Neuronal stem cell (in vitro differentiated cells): ENCODE results near the gene MYO5A.

Source experiments
- DNase-seq: peaks from one replicate; pipeline ENCODE4 v3.0.0-alpha.2; 2013; ENCODE audit warnings: low spot score
- H2AFZ ChIP-seq: one replicate; pipeline ENCODE4 v1.6.1; 2013; ENCODE audit warnings: mild to moderate bottlenecking, low read length, inconsistent platforms
- H2AK5ac ChIP-seq: 2 replicates; pipeline ENCODE4 v1.6.1; 2013; ENCODE audit warnings: low read depth, mild to moderate bottlenecking, inconsistent platforms, low read length, moderate library complexity, mixed read lengths
- H2BK120ac ChIP-seq: 2 replicates; pipeline ENCODE4 v1.6.1; 2013; ENCODE audit warnings: low read depth, mild to moderate bottlenecking, inconsistent platforms, low read length, moderate library complexity, mixed read lengths
- H2BK12ac ChIP-seq: one replicate; pipeline ENCODE4 v1.6.1; 2013; ENCODE audit warnings: low read length, inconsistent platforms
- H2BK15ac ChIP-seq: 2 replicates; pipeline ENCODE4 v1.6.1; 2013; ENCODE audit warnings: mild to moderate bottlenecking, low read length, inconsistent platforms, mixed read lengths
- H2BK5ac ChIP-seq: one replicate; pipeline ENCODE4 v1.6.1; 2013; ENCODE audit warnings: inconsistent platforms, mild to moderate bottlenecking, low read length, moderate library complexity
- H3K14ac ChIP-seq: one replicate; pipeline ENCODE4 v1.6.1; 2013; ENCODE audit warnings: low read length, inconsistent platforms
- H3K18ac ChIP-seq: 2 replicates; pipeline ENCODE4 v1.6.1; 2013; ENCODE audit warnings: low read length, inconsistent platforms
- H3K23ac ChIP-seq: 2 replicates; pipeline ENCODE4 v1.6.1; 2013; ENCODE audit warnings: low read depth, mild to moderate bottlenecking, mixed read lengths, low read length, inconsistent platforms; ENCODE audit not compliant: poor library complexity
- H3K27ac ChIP-seq: replicated peaks from 3 replicates; pipeline ENCODE4 v1.5.1; 2013; ENCODE audit warnings: low read length, inconsistent platforms
- H3K27me3 ChIP-seq, 3 experiments: 2 replicates each; pipeline ENCODE4 v1.6.1; 2013; ENCODE audit warnings: low read length in 3 of 3, mild to moderate bottlenecking in 2 of 3, inconsistent platforms in 1 of 3, low read depth in 1 of 3, mixed read lengths in 1 of 3, moderate library complexity in 1 of 3; ENCODE audit not compliant: control insufficient read depth in 3 of 3, insufficient read depth in 3 of 3
- H3K36me3 ChIP-seq, 2 donors: replicated peaks in 1 of 2; 2 replicates each; pipeline ENCODE4 v1.6.1; 2013; ENCODE audit warnings: low read length in 2 of 2; ENCODE audit not compliant: control insufficient read depth in 2 of 2, insufficient read depth in 2 of 2
- H3K4ac ChIP-seq: 2 replicates; pipeline ENCODE4 v1.6.1; 2013; ENCODE audit warnings: inconsistent platforms, mild to moderate bottlenecking, low read length, moderate library complexity
- H3K4me1 ChIP-seq, 2 donors: 1 replicate in 1 of 2; 2 replicates in 1 of 2; pipeline ENCODE4 v1.6.1; 2013; ENCODE audit warnings: low read length in 2 of 2, low read depth in 1 of 2; ENCODE audit not compliant: control insufficient read depth in 2 of 2, insufficient read depth in 1 of 2
- H3K4me2 ChIP-seq: one replicate; pipeline ENCODE4 v1.6.1; 2013; ENCODE audit warnings: mild to moderate bottlenecking, low read length, inconsistent platforms; ENCODE audit not compliant: insufficient read depth, poor library complexity, severe bottlenecking
- H3K4me3 ChIP-seq, 2 donors: 2 replicates each; pipeline ENCODE4 v1.5.1; 2013; ENCODE audit warnings: low read length in 2 of 2, mild to moderate bottlenecking in 2 of 2, inconsistent platforms in 1 of 2, moderate library complexity in 1 of 2
- H3K79me1 ChIP-seq: one replicate; pipeline ENCODE4 v1.6.1; 2013; ENCODE audit warnings: low read depth, mild to moderate bottlenecking, inconsistent platforms, low read length, moderate library complexity
- H3K9ac ChIP-seq: one replicate; pipeline ENCODE4 v1.6.1; 2013; ENCODE audit warnings: mild to moderate bottlenecking, low read depth, low read length, inconsistent platforms; ENCODE audit not compliant: poor library complexity
- H3K9me3 ChIP-seq, 2 donors: replicated peaks in 1 of 2; 2 replicates each; pipeline versions ENCODE3 to v1.6.1; 2013; ENCODE audit warnings: low read length in 2 of 2, mild to moderate bottlenecking in 2 of 2, inconsistent platforms in 1 of 2, low read depth in 1 of 2, mixed read lengths in 1 of 2, moderate library complexity in 1 of 2; ENCODE audit not compliant: control insufficient read depth in 2 of 2, insufficient read depth in 1 of 2
- H4K8ac ChIP-seq: one replicate; pipeline ENCODE4 v1.6.1; 2013; ENCODE audit warnings: low read depth, mild to moderate bottlenecking, inconsistent platforms, low read length, moderate library complexity
- H4K91ac ChIP-seq: one replicate; pipeline ENCODE4 v1.6.1; 2013; ENCODE audit warnings: low read length, low read depth, mild to moderate bottlenecking, inconsistent platforms; ENCODE audit not compliant: poor library complexity
- WGBS, 2 donors: extraction: QIAGEN DNeasy Blood & Tissue Kit; methylation state at CpG; one replicate each; pipeline ENCODE4 v1.1.7; 2013; ENCODE audit warnings: missing lambda C conversion rate in 2 of 2, mixed read lengths in 1 of 2; ENCODE audit not compliant: insufficient read length in 2 of 2, insufficient replicate concordance in 1 of 2; ENCODE audit errors: extremely low coverage in 2 of 2; 5-methylcytosine and 5-hydroxymethylcytosine counted together

The MYO5A gene

DNA sequence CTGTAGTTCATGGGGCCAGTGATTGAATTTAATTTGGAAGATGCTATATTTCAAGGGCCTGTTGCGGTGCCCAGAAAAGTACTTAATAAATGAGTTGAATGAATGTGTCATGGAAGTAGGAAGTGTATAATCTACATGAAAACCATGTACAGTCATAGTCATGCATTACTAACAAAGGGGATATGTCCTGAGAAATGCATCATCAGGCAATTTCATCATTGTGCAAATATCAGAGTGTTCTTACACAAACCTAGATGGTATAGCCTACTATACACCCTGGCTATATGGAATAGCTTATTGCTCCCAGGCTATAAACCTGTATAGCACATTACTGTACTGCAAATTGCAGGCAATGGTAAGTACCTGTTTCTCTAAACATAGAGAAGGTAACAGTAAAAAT is 222.4 kb downstream of the MYO5A start:
- H2BK12ac ChIP-seq: no peak overlapping the region
- H3K79me1 ChIP-seq: no peaks in the 10 kb centered on the region
- H3K14ac ChIP-seq: no peak overlapping the region
- H2BK120ac ChIP-seq: no peak overlapping the region
- H3K23ac ChIP-seq: no peak overlapping the region
- no peak overlapping the region for H3K4ac ChIP-seq
- H2AK5ac ChIP-seq: no peak overlapping the region
- no peak for DNase-seq
- H3K9ac ChIP-seq: no peak overlapping the region
- no peak overlapping the region for H3K27ac ChIP-seq
- H3K4me3 ChIP-seq: no peak overlapping the region
- H3K27me3 ChIP-seq: no peaks in the 10 kb centered on the region
- no peak overlapping the region for H2BK15ac ChIP-seq
- WGBS, 2 donors: no CpG with 5 or more reads among the region's 1 CpG
- no peak overlapping the region for H2AFZ ChIP-seq
- H3K36me3 ChIP-seq: peaks cover 1 to 4% of the 10 kb centered on the region in 2 donors
- H3K4me1 ChIP-seq: peaks cover 0 to 4% of the 10 kb centered on the region in 2 donors
- no peak overlapping the region for H4K8ac ChIP-seq
- no peaks in the 10 kb centered on the region for H3K9me3 ChIP-seq
- no peak overlapping the region for H2BK5ac ChIP-seq
- H4K91ac ChIP-seq: no peak overlapping the region
- H3K4me2 ChIP-seq: no peak overlapping the region
- H3K18ac ChIP-seq: no peak overlapping the region

GRCh38 chr15:52303093-52303772 is 225.4 kb downstream of the MYO5A start:
- Histone ChIP-seq H3K27me3 (no peaks in the 10 kb centered on the region), H4K91ac (no peak overlapping the region), H4K8ac (no peak overlapping the region), H3K9ac (no peak overlapping the region), H2BK5ac (no peak overlapping the region), H2BK120ac (no peak overlapping the region), H2AK5ac (no peak overlapping the region), H2AFZ (no peak overlapping the region), H3K4me2 (no peak overlapping the region), H2BK12ac (no peak overlapping the region), H3K4me1 (no peaks in the 10 kb centered on the region), H3K9me3 (no peaks in the 10 kb centered on the region), H3K23ac (no peak overlapping the region), H3K36me3 (no peaks in the 10 kb centered on the region), H3K27ac (no peak overlapping the region), H2BK15ac (no peak overlapping the region), H3K14ac (no peak overlapping the region), H3K4me3 (no peak overlapping the region), H3K18ac (no peak overlapping the region), H3K4ac (no peak overlapping the region), H3K79me1 (no peaks in the 10 kb centered on the region)
- no CpG with 5 or more reads among the region's 3 CpGs for WGBS, 2 donors
- DNase-seq: no peak

DNA sequence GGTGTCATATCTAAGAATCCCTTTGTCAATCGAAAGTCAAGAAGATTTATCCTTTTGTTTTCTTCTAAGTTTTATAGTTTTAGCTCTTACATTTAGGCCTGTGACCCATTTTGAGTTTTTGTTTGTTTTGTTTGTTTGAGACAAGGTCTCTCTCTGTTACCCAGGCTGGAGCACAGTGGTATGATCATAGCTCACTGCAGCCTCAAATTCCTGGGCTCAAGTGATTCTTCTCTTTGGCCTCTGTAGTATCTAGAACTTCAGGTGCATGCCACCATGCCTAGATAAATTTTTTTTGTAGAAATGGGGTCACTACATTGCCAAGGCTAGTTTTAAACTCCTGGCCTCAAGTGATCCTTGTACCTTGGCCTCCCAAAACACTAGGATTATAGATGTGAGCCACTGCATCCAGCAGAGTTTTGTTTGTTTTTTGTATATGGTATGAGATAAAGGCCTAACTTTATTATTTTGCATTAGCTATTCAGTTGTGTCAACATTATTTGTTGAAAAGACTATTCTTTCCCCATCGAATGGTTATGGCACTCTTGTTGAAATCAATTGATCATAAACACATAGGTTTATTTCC is 227.3 kb downstream of the MYO5A start:
- H3K9me3 ChIP-seq: no peaks in the 10 kb centered on the region
- no peak overlapping the region for H3K4me3 ChIP-seq
- H2BK5ac ChIP-seq: no peak overlapping the region
- H2BK12ac ChIP-seq: no peak overlapping the region
- no peak overlapping the region for H3K18ac ChIP-seq
- no peaks in the 10 kb centered on the region for H3K36me3 ChIP-seq
- no peak overlapping the region for H2BK15ac ChIP-seq
- no peak overlapping the region for H3K23ac ChIP-seq
- no peak overlapping the region for H3K4me2 ChIP-seq
- H3K27ac ChIP-seq: no peak overlapping the region
- H3K4me1 ChIP-seq: no peaks in the 10 kb centered on the region
- no CpG with 5 or more reads among the region's 2 CpGs for WGBS, 2 donors
- H4K8ac ChIP-seq: no peak overlapping the region
- no peak overlapping the region for H2AK5ac ChIP-seq
- no peak overlapping the region for H4K91ac ChIP-seq
- no peak overlapping the region for H3K4ac ChIP-seq
- H3K14ac ChIP-seq: no peak overlapping the region
- no peaks in the 10 kb centered on the region for H3K79me1 ChIP-seq
- H3K27me3 ChIP-seq: no peaks in the 10 kb centered on the region
- H2AFZ ChIP-seq: no peak overlapping the region
- no peak for DNase-seq
- H2BK120ac ChIP-seq: no peak overlapping the region
- H3K9ac ChIP-seq: no peak overlapping the region

DNA sequence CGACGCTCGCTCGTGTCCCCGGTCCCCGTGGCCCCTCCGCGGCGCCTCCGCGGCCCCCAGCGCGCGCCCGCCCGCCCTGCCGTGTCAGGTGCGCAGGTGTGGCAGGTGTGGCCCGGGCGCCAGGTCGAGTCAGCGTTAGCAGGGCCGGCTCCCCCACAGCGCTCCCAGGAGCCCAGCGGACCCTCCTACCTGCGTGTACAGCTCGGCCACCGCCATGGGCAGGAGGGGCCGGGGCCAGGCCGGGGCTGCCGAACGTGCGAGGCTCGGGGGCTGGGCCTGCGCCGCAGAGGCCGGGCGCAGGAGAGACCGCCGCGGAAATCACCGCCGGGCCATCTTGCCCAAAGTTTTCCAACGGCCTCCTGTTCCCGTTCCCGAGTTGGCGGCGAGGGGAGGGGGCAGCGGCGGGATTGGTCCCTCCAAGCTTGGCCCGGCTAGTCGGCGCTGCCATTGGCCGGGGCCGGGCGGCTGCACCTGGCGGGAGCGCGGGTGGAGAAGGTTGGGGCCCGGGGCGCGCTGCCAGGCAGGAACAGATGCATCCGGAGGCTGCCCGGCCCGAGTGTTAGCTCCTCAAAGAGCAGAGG is 233.2 kb downstream of the MYO5A start, which contains the start of gene MYO5C:
Gene MYO5C (minus strand): TSS at position 384 of the 581 bp plus-strand sequence. CDS start 168 bp downstream, at position 216.
- WGBS, 2 donors: no CpG with 5 or more reads among the region's 65 CpGs
- Histone ChIP-seq H3K9ac (peak within 1 kb of the TSS; percentile 90), H4K91ac (peak within 1 kb of the TSS; percentile 86), H3K14ac (peak within 1 kb of the TSS; percentile 95), H3K36me3 (no peaks in the 10 kb centered on the region), H2BK15ac (peak within 1 kb of the TSS; percentile 84), H3K27ac (no peak within 1 kb of the TSS), H2BK12ac (no peak within 1 kb of the TSS), H2BK120ac (peak within 1 kb of the TSS; percentile 51), H2AK5ac (peak within 1 kb of the TSS; percentile 78), H3K4me1 (peaks cover 2 to 6% of the 10 kb centered on the region in 2 donors), H4K8ac (no peak within 1 kb of the TSS), H2AFZ (peak within 1 kb of the TSS; percentile 97), H2BK5ac (peak within 1 kb of the TSS; percentile 83), H3K4me2 (peak within 1 kb of the TSS; percentile 93), H3K23ac (peak within 1 kb of the TSS; percentile 86), H3K4me3 (peak within 1 kb of the TSS; percentile 59 to 85), H3K79me1 (no peaks in the 10 kb centered on the region), H3K18ac (peak within 1 kb of the TSS; percentile 97), H3K4ac (no peak within 1 kb of the TSS), H3K9me3 (no peaks in the 10 kb centered on the region), H3K27me3 (no peaks in the 10 kb centered on the region)
- DNase-seq: peak; percentile 52
